HepG2 (cell line): ENCODE measurements around the gene TASOR. TPM values are rescaled to one million over a fixed set of nuclear protein-coding genes. Genes with fewer than 3 reads are reported as not detected.
"Not testable (repeated sequence)": the region's sequence is repeated elsewhere in the genome, so short reads cannot be mapped to it uniquely, and the experiment has no call there.

Source experiments
- ATAC-seq: fragments of 200-7000 bp; cut with Tn5 transposase; 3 replicates; pipeline ENCODE4 v1.9.1; 2020; ENCODE audit warnings: mild to moderate bottlenecking, moderate library complexity
- BruUV-seq: library from RNA; stranded (reverse); fragments of 400-500 nt; replicated peaks from 2 replicates; lab custom pipeline; 2021; lab: Mats Ljungman, UMichigan
- CTCF ChIA-PET: fragments of 300-600 bp; formaldehyde crosslinking; extraction: SDS; loops from one replicate; lab custom pipeline; 2021; ENCODE audit warnings: low total read pairs, inconsistent platforms, low intra/inter-chr PET ratio; lab: Yijun Ruan, JAX
- POLR2A ChIA-PET: fragments of 350-600 bp; sonication (Branson Sonifier 250); formaldehyde crosslinking; loops from one replicate; lab custom pipeline; 2020; ENCODE audit warnings: antibody characterized with exemption, inconsistent platforms; lab: Yijun Ruan, JAX
- DNase-seq: peaks from one replicate; pipeline ENCODE4 v3.0.0-alpha.2; 2015; ENCODE audit warnings: low spot score
- FAIRE-seq: peaks from 3 replicates; lab custom pipeline; 2011; peaks lifted over from hg19 to GRCh38; lab: Jason Lieb, UNC
- H2AFZ ChIP-seq: one replicate; pipeline ENCODE4 v1.6.1; 2011; ENCODE audit warnings: low read length, inconsistent platforms
- H3K27ac ChIP-seq: fragments of 300-600 bp; 3 replicates; pipeline ENCODE4 v1.8.0; 2011; ENCODE audit warnings: mixed run types, mild to moderate bottlenecking, mixed read lengths, low read length, inconsistent platforms; ENCODE audit not compliant: insufficient read depth; ENCODE audit errors: extremely low read length
- H3K27me3 ChIP-seq, 2 experiments: fragments of 200-600 bp in 1 of 2; 2 replicates in 1 of 2; 3 replicates in 1 of 2; pipeline versions ENCODE4 v1.6.0 to v1.8.0; 2011; ENCODE audit warnings: low read length in 2 of 2, mild to moderate bottlenecking in 2 of 2, moderate library complexity in 2 of 2, inconsistent platforms in 1 of 2; ENCODE audit not compliant: insufficient read depth in 2 of 2, control insufficient read depth in 1 of 2
- H3K36me3 ChIP-seq, 2 experiments: fragments of 200-600 bp in 1 of 2; replicated peaks in 1 of 2; 2 replicates in 1 of 2; 3 replicates in 1 of 2; pipeline versions ENCODE4 v1.5.1 to v1.8.0; 2011; ENCODE audit warnings: low read length in 2 of 2, inconsistent platforms in 1 of 2; ENCODE audit not compliant: insufficient read depth in 2 of 2, control insufficient read depth in 1 of 2
- H3K4me1 ChIP-seq: 2 replicates; pipeline ENCODE4 v1.5.1; 2012; ENCODE audit warnings: low read length, inconsistent platforms; ENCODE audit not compliant: insufficient read depth
- H3K4me2 ChIP-seq: 2 replicates; pipeline ENCODE4 v1.6.0; 2011; ENCODE audit warnings: low read depth, low read length, inconsistent platforms
- H3K4me3 ChIP-seq, 3 experiments: fragments of 200-600 bp in 1 of 3; sonication (generic), shearing (Covaris generic) in 1 of 3; replicated peaks in 1 of 3; 2 replicates each; pipeline ENCODE4 v1.5.1; 2011 to 2016; ENCODE audit warnings: low read length in 3 of 3, inconsistent platforms in 2 of 3, low read depth in 2 of 3, mild to moderate bottlenecking in 2 of 3, control low read depth in 1 of 3, mixed read lengths in 1 of 3; ENCODE audit not compliant: insufficient read depth in 1 of 3
- H3K79me2 ChIP-seq: one replicate; pipeline ENCODE4 v1.6.1; 2011; ENCODE audit warnings: low read length, inconsistent platforms; ENCODE audit not compliant: insufficient read depth
- H3K9ac ChIP-seq: 2 replicates; pipeline ENCODE4 v1.6.0; 2011; ENCODE audit warnings: mild to moderate bottlenecking, low read depth, low read length, inconsistent platforms; ENCODE audit not compliant: insufficient read depth
- H3K9me3 ChIP-seq: 2 replicates; pipeline ENCODE4 v1.5.1; 2012; ENCODE audit warnings: mild to moderate bottlenecking, low read length
- H4K20me1 ChIP-seq: 2 replicates; pipeline ENCODE4 v1.6.0; 2011; ENCODE audit warnings: inconsistent platforms, mild to moderate bottlenecking, low read length, moderate library complexity; ENCODE audit not compliant: insufficient read depth
- CTCF ChIP-seq: sonication (generic); formaldehyde crosslinking; IDR thresholded peaks from 2 replicates; pipeline ENCODE4 v1.5.0; 2020; ENCODE audit warnings: mild to moderate bottlenecking, missing genetic modification reagents, moderate library complexity
- STAG1 ChIP-seq: sonication (generic); formaldehyde crosslinking; IDR thresholded peaks from 2 replicates; pipeline ENCODE4 v1.4.0; 2020; ENCODE audit warnings: missing genetic modification reagents
- STAT5B ChIP-seq: sonication (generic); formaldehyde crosslinking; IDR thresholded peaks from 2 replicates; pipeline ENCODE4 v1.4.0; 2020; ENCODE audit warnings: missing genetic modification reagents
- ZNF362 ChIP-seq: sonication (generic); formaldehyde crosslinking; IDR thresholded peaks from 2 replicates; pipeline ENCODE4 v1.4.0; 2020; ENCODE audit warnings: missing genetic modification reagents, mild to moderate bottlenecking, borderline replicate concordance
- WGBS: methylation state at CpG from one replicate; pipeline ENCODE4 v1.1.6; 2017; ENCODE audit warnings: low lambda C conversion rate; 5-methylcytosine and 5-hydroxymethylcytosine counted together
- in situ Hi-C: cut with HindIII; loops from 2 replicates; pipeline ENCODE4 v1.10.0; 2017; ENCODE audit warnings: low pct_unique_long_range_greater_than_20kb; ENCODE audit not compliant: extremely low pct_ligation_motif_present
- intact Hi-C: fragments of 100-400 bp; cut with micrococcal nuclease; formaldehyde crosslinking; loops from one replicate; pipeline ENCODE4 v1.10.0; 2022; ENCODE audit not compliant: unreplicated experiment
- polyA plus RNA-seq, 8 experiments: library from polyadenylated mRNA; depleted of rRNA in 3 of 8; stranded (reverse) in 7 of 8; unstranded in 1 of 8; fragments of >200 nt; fragmentation: Illumina TruSeq in 4 of 8; extraction: Trizol in 4 of 8; gene quantifications; 2 replicates each; pipeline versions ENCODE4 v1.2.1 to v1.2.3, GENCODE V29; 2011 to 2016; ENCODE audit warnings: low read depth in 4 of 8, missing spikeins in 1 of 8, mixed read lengths in 1 of 8; ENCODE audit not compliant: insufficient read depth in 1 of 8
- total RNA-seq, 5 experiments: library from RNA; depleted of rRNA; stranded (reverse); fragments of >200 nt; fragmentation: Illumina TruSeq; extraction: Trizol; gene quantifications; 2 replicates each; pipeline ENCODE4 v1.2.3, GENCODE V29; 2016; ENCODE audit warnings: low read depth in 1 of 5

Gene TASOR
- total and polyA plus RNA-seq, 2 of the 13 experiments (the other 11 are each of a cell fraction or from before 2014, with no cell fraction given), result 20.1 to 32.5 TPM

- CTCF ChIA-PET, H3K4me1 ChIP-seq, DNase-seq, H3K79me2 ChIP-seq, H3K4me2 ChIP-seq, H3K4me3 ChIP-seq, H3K9ac ChIP-seq, BruUV-seq, in situ Hi-C loops, H4K20me1 ChIP-seq, H3K36me3 ChIP-seq, H3K27ac ChIP-seq, FAIRE-seq, H3K9me3 ChIP-seq, H3K27me3 ChIP-seq, intact Hi-C loops, H2AFZ ChIP-seq, ATAC-seq, POLR2A ChIA-PET: not testable (repeated sequence)
- TF ChIP-seq CTCF (CRISPR knock-in tag) (0 out of 2 replicates have a peak, but pooled peaks have one; percentile 21), STAG1 (CRISPR knock-in tag) (peak; percentile 54), ZNF362 (peak; percentile 29; the same call in 1 of the 2 replicates)
- WGBS, result 68% methylated on average over 6 of the region's 6 CpGs
These were observed 24.3 kb upstream of the TASOR start for GRCh38 chr3:56707412-56707811.

- no peaks in the 10 kb centered on the region for H3K36me3 ChIP-seq
- H3K9me3 ChIP-seq, result no peaks in the 10 kb centered on the region
- H3K27ac ChIP-seq, result no peak overlapping the region
- POLR2A ChIA-PET, result no interaction called here
- 0 out of 2 replicates have a peak, but pooled peaks cover 4% of the 10 kb centered on the region for H3K4me1 ChIP-seq
- no peak overlapping the region for H3K4me2 ChIP-seq
- in situ Hi-C loops (no loop called here), intact Hi-C loops (no loop called here)
- no peaks in the 10 kb centered on the region for H3K27me3 ChIP-seq
- no TSS peak for BruUV-seq
- H3K79me2 ChIP-seq, result no peaks in the 10 kb centered on the region
- H3K9ac ChIP-seq, result no peak overlapping the region
- no peak for TF ChIP-seq STAT5B (CRISPR knock-in tag)
- TF ChIP-seq, all 625 proteins: peak for 0
- H2AFZ ChIP-seq, result no peak overlapping the region
- FAIRE-seq, result no peak
- no peak for DNase-seq
- no peak for ATAC-seq
- CTCF ChIA-PET, result no interaction called here
- H4K20me1 ChIP-seq, result no peaks in the 10 kb centered on the region
- no peak overlapping the region for H3K4me3 ChIP-seq
These were observed 23.6 kb upstream of the TASOR start for GRCh38 chr3:56706629-56707028.
